Common myeloid progenitor, CD34-positive (primary cell): ENCODE data around the gene CTBP2.

ENCODE experiments used
- CTCF ChIA-PET: fragments of 350-600 bp; sonication (Branson Sonifier 250); formaldehyde crosslinking; loops from one replicate; lab custom pipeline; 2021; ENCODE audit warnings: antibody characterized with exemption; lab: Charles Lee
- POLR2A ChIA-PET: fragments of 350-600 bp; sonication (Branson Sonifier 250); formaldehyde crosslinking; loops from one replicate; lab custom pipeline; 2021; ENCODE audit warnings: antibody characterized with exemption; lab: Charles Lee
- DNase-seq, 3 donors: peaks; one replicate each; pipeline versions ENCODE4 v3.0.0 to v3.0.0-alpha.2; 2013
- H3K27ac ChIP-seq, 2 experiments: 1 replicate in 1 of 2; 2 replicates in 1 of 2; pipeline ENCODE4 v1.7.0; 2013; ENCODE audit warnings: inconsistent platforms in 2 of 2, low read length in 2 of 2, mild to moderate bottlenecking in 2 of 2, low read depth in 1 of 2, moderate library complexity in 1 of 2; ENCODE audit not compliant: severe bottlenecking in 2 of 2, insufficient read depth in 1 of 2, poor library complexity in 1 of 2
- H3K27me3 ChIP-seq, 5 experiments: replicated peaks in 2 of 5; 1 replicate in 3 of 5; 2 replicates in 2 of 5; pipeline versions ENCODE4 v1.6.1 to v1.7.0; 2013; ENCODE audit warnings: low read length in 4 of 5, mild to moderate bottlenecking in 2 of 5, moderate library complexity in 2 of 5, inconsistent platforms in 1 of 5; ENCODE audit not compliant: insufficient read depth in 5 of 5, control insufficient read depth in 4 of 5
- H3K36me3 ChIP-seq, 4 experiments: 1 replicate in 2 of 4; 2 replicates in 2 of 4; pipeline versions ENCODE4 v1.6.1 to v1.7.0; 2013; ENCODE audit warnings: low read length in 3 of 4, control low read depth in 1 of 4, mild to moderate bottlenecking in 1 of 4; ENCODE audit not compliant: control insufficient read depth in 4 of 4, insufficient read depth in 4 of 4
- H3K4me1 ChIP-seq, 4 experiments: 1 replicate in 3 of 4; 2 replicates in 1 of 4; pipeline versions ENCODE4 v1.6.1 to v1.7.1; 2013; ENCODE audit warnings: low read length in 3 of 4, mild to moderate bottlenecking in 3 of 4, control low read depth in 1 of 4, inconsistent platforms in 1 of 4, moderate library complexity in 1 of 4; ENCODE audit not compliant: control insufficient read depth in 4 of 4, insufficient read depth in 4 of 4; ENCODE audit errors: control extremely low read depth in 1 of 4
- H3K4me3 ChIP-seq, 7 experiments: 1 replicate in 4 of 7; 2 replicates in 3 of 7; pipeline versions ENCODE4 v1.5.1 to v1.7.0; 2013; ENCODE audit warnings: mild to moderate bottlenecking in 7 of 7, low read length in 6 of 7, moderate library complexity in 6 of 7, inconsistent platforms in 2 of 7, low read depth in 2 of 7, control low read depth in 1 of 7; ENCODE audit not compliant: insufficient read depth in 4 of 7, control insufficient read depth in 1 of 7; ENCODE audit errors: extremely low read depth in 1 of 7
- H3K9me3 ChIP-seq, 5 experiments: 1 replicate in 4 of 5; 2 replicates in 1 of 5; pipeline versions ENCODE4 v1.6.1 to v1.7.1; 2013; ENCODE audit warnings: low read length in 4 of 5, mild to moderate bottlenecking in 2 of 5, inconsistent platforms in 1 of 5, low read depth in 1 of 5, moderate library complexity in 1 of 5; ENCODE audit not compliant: control insufficient read depth in 4 of 5, insufficient read depth in 2 of 5; ENCODE audit errors: control extremely low read depth in 1 of 5
- WGBS: methylation state at CpG from one replicate; pipeline ENCODE4 v1.1.5; 2013; ENCODE audit not compliant: insufficient coverage; 5-methylcytosine and 5-hydroxymethylcytosine counted together

Gene CTBP2

GRCh38 chr10:125063256-125063925 is 97.0 kb downstream of the CTBP2 start:
- no peak for DNase-seq
- Histone ChIP-seq H3K27me3 (no peaks in the 10 kb centered on the region), H3K36me3 (peaks cover 0 to 28% (median 10%) of the 10 kb centered on the region in 4 experiments), H3K4me3 (no peak overlapping the region), H3K27ac (no peak overlapping the region), H3K4me1 (peaks cover 10 to 44% (median 38%) of the 10 kb centered on the region in 4 experiments), H3K9me3 (no peaks in the 10 kb centered on the region)
- CTCF ChIA-PET: interaction anchor here (1.0 to 8.8 kb wide), 8 partner anchors 10 to 83 kb away, joined by 3 to 155 read pairs (median 4); no protein-coding TSS in a partner anchor
- WGBS: 95% methylated on average over 23 of the region's 23 CpGs
- POLR2A ChIA-PET: interaction anchor here (1.0 kb wide), 1 partner anchor 21 kb away, joined by 3 read pairs; no protein-coding TSS in a partner anchor

- peaks cover 10 to 49% (median 43%) of the 10 kb centered on the region in 4 experiments for H3K4me1 ChIP-seq
- H3K36me3 ChIP-seq: peaks cover 0 to 27% (median 10%) of the 10 kb centered on the region in 4 experiments
- H3K4me3 ChIP-seq: no peak overlapping the region
- no peak overlapping the region for H3K27ac ChIP-seq
- POLR2A ChIA-PET: interaction anchor here (1.0 kb wide), 1 partner anchor 21 kb away, joined by 3 read pairs; no protein-coding TSS in a partner anchor
- DNase-seq: no peak
- no peaks in the 10 kb centered on the region for H3K9me3 ChIP-seq
- 95% methylated on average over 9 of the region's 9 CpGs for WGBS
- H3K27me3 ChIP-seq: no peaks in the 10 kb centered on the region
- CTCF ChIA-PET: interaction anchor here (1.1 to 8.8 kb wide), 9 partner anchors 9 to 84 kb away, joined by 3 to 155 read pairs (median 4); no protein-coding TSS in a partner anchor
Measured at GRCh38 chr10:125062914-125063230, 97.5 kb downstream of the CTBP2 start.

- Histone ChIP-seq H3K4me1 (peaks cover 10 to 54% (median 48%) of the 10 kb centered on the region in 4 experiments), H3K27ac (no peak overlapping the region), H3K9me3 (no peaks in the 10 kb centered on the region), H3K36me3 (peaks cover 0 to 29% (median 10%) of the 10 kb centered on the region in 4 experiments), H3K27me3 (no peaks in the 10 kb centered on the region), H3K4me3 (no peak overlapping the region)
- ChIA-PET CTCF (interaction anchor here (0.7 to 8.8 kb wide), 15 partner anchors 9 to 93 kb away, joined by 3 to 155 read pairs (median 4); no protein-coding TSS in a partner anchor), POLR2A (interaction anchor here (1.0 to 1.6 kb wide), 2 partner anchors 14 to 20 kb away, joined by 3 to 4 read pairs; no protein-coding TSS in a partner anchor)
- DNase-seq: no peak
- WGBS: 95% methylated on average over 13 of the region's 18 CpGs
Measured at GRCh38 chr10:125062227-125062913, 98.0 kb downstream of the CTBP2 start.

GRCh38 chr10:125061557-125062226 is 98.7 kb downstream of the CTBP2 start:
- Histone ChIP-seq H3K36me3 (peaks cover 0 to 30% (median 9%) of the 10 kb centered on the region in 4 experiments), H3K9me3 (no peaks in the 10 kb centered on the region), H3K4me3 (no peak overlapping the region), H3K4me1 (peaks cover 10 to 60% (median 54%) of the 10 kb centered on the region in 4 experiments), H3K27me3 (no peaks in the 10 kb centered on the region), H3K27ac (no peak overlapping the region)
- ChIA-PET POLR2A (interaction anchor here (1.6 kb wide), 1 partner anchor 14 kb away, joined by 4 read pairs; no protein-coding TSS in a partner anchor), CTCF (interaction anchor here (0.7 to 8.8 kb wide), 17 partner anchors 7 to 96 kb away, joined by 3 to 155 read pairs (median 3); no protein-coding TSS in a partner anchor)
- DNase-seq: no peak
- 81% methylated on average over 21 of the region's 21 CpGs for WGBS

GRCh38 chr10:125060826-125061556 is 99.4 kb downstream of the CTBP2 start:
- POLR2A ChIA-PET: interaction anchor here (1.6 kb wide), 1 partner anchor 13 kb away, joined by 4 read pairs; no protein-coding TSS in a partner anchor
- 51% methylated on average over 16 of the region's 21 CpGs for WGBS
- no peak overlapping the region for H3K4me3 ChIP-seq
- CTCF ChIA-PET: interaction anchor here (0.7 to 8.8 kb wide), 14 partner anchors 8 to 97 kb away, joined by 3 to 155 read pairs (median 4); no protein-coding TSS in a partner anchor
- H3K27me3 ChIP-seq: no peaks in the 10 kb centered on the region
- no peaks in the 10 kb centered on the region for H3K9me3 ChIP-seq
- peaks cover 10 to 56% (median 51%) of the 10 kb centered on the region in 4 experiments for H3K4me1 ChIP-seq
- H3K27ac ChIP-seq: no peak overlapping the region
- DNase-seq: peak; percentile 49 to 66 (median 65)
- H3K36me3 ChIP-seq: peaks cover 0 to 27% (median 6%) of the 10 kb centered on the region in 4 experiments

GRCh38 chr10:125060482-125060825 is 99.9 kb downstream of the CTBP2 start:
- 84% methylated on average over 8 of the region's 9 CpGs for WGBS
- Histone ChIP-seq H3K36me3 (peaks cover 2 to 29% (median 6%) of the 10 kb centered on the region in 4 experiments), H3K27ac (no peak overlapping the region), H3K27me3 (no peaks in the 10 kb centered on the region), H3K4me1 (peaks cover 10 to 50% (median 46%) of the 10 kb centered on the region in 4 experiments), H3K9me3 (no peaks in the 10 kb centered on the region), H3K4me3 (no peak overlapping the region)
- ChIA-PET POLR2A (no interaction called here), CTCF (interaction anchor here (0.9 to 8.8 kb wide), 5 partner anchors 15 to 84 kb away, joined by 4 to 155 read pairs (median 5); no protein-coding TSS in a partner anchor)
- DNase-seq: no peak
